Measurements from ENCODE around the gene GFOD1. TPM values are rescaled to one million over a fixed set of nuclear protein-coding genes. Genes with fewer than 3 reads are reported as not detected.

The GFOD1 gene
- total RNA-seq, 1 experiment from 2014 or later, result 0.62 TPM

- in situ Hi-C loops (cut with HindIII; ENCODE audit: low pct_unique_long_range_greater_than_20kb, low sequenced_read_pairs), result no loop called here
- H3K36me3 ChIP-seq (ENCODE audit: control insufficient read depth, insufficient read depth, low read length), result peaks cover 12% of the 10 kb centered on the region
- no peak for ATAC-seq
These were observed 167.4 kb downstream of the GFOD1 start for GRCh38 chr6:13319891-13320564.

DNA sequence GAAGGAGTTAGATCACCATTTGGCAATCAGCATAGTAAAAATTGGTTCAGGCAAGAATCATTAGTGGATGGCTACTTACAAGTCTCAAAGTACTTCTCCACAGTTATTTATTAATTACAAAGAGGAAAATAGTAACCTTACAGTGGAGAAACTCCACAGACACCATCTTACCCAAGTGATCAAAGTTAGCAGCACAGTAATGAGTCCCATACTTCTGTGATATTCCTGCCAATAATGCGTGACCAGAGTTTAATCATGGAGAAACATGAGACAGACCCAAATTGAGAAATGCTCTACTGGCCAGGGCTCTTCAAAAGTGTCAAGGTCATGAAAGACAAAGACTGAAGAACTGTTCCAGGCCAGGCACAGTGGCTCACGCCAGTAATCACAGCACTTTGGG is 168.6 kb downstream of the GFOD1 start:
- no peaks in the 10 kb centered on the region for H3K4me1 ChIP-seq (ENCODE audit: control insufficient read depth, insufficient read depth, low read length)
- H3K36me3 ChIP-seq (ENCODE audit: control insufficient read depth, insufficient read depth, low read length), result peaks cover 12% of the 10 kb centered on the region
- no peak overlapping the region for H3K27ac ChIP-seq (ENCODE audit: low read length)
- intact Hi-C loops (cut with micrococcal nuclease; ENCODE audit: unreplicated experiment) (no loop called here), in situ Hi-C loops (cut with HindIII; ENCODE audit: low pct_unique_long_range_greater_than_20kb, low sequenced_read_pairs) (no loop called here)
- no peaks in the 10 kb centered on the region for H3K27me3 ChIP-seq (ENCODE audit: control insufficient read depth, insufficient read depth, low read length)
- DNase-seq (ENCODE audit: low read depth, low spot score) (no peak), ATAC-seq (no peak)
- H3K4me3 ChIP-seq (ENCODE audit: low read depth in 2 of 2, low read length in 2 of 2), result no peak overlapping the region
- ChIA-PET POLR2A (no interaction called here), CTCF (no interaction called here)
- no peaks in the 10 kb centered on the region for H3K9me3 ChIP-seq (ENCODE audit: control insufficient read depth, insufficient read depth, low read depth, low read length)
- BruUV-seq (replicated peaks), result no TSS peak
- TF ChIP-seq REST (IDR thresholded peaks at IDR 0.05; ENCODE audit: insufficient read depth in 1 of 2, low read depth in 2 of 2, low read length in 1 of 2) (no peak), POLR2AphosphoS5 (IDR thresholded peaks at IDR 0.05; ENCODE audit: low read depth, low read length) (no peak), SIN3A (IDR thresholded peaks at IDR 0.05; ENCODE audit: borderline replicate concordance, insufficient read depth, low read depth, low read length) (no peak), TCF7L2 (IDR thresholded peaks at IDR 0.05; ENCODE audit: low read depth, low read length) (no peak)
- TF ChIP-seq, protein P1, sequence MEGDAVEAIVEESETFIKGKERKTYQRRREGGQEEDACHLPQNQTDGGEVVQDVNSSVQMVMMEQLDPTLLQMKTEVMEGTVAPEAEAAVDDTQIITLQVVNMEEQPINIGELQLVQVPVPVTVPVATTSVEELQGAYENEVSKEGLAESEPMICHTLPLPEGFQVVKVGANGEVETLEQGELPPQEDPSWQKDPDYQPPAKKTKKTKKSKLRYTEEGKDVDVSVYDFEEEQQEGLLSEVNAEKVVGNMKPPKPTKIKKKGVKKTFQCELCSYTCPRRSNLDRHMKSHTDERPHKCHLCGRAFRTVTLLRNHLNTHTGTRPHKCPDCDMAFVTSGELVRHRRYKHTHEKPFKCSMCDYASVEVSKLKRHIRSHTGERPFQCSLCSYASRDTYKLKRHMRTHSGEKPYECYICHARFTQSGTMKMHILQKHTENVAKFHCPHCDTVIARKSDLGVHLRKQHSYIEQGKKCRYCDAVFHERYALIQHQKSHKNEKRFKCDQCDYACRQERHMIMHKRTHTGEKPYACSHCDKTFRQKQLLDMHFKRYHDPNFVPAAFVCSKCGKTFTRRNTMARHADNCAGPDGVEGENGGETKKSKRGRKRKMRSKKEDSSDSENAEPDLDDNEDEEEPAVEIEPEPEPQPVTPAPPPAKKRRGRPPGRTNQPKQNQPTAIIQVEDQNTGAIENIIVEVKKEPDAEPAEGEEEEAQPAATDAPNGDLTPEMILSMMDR (IDR thresholded peaks at IDR 0.05), result no peak

More at GRCh38 chr6:13319891-13320564, 167.4 kb downstream of the GFOD1 start:
- Histone ChIP-seq H3K9me3 (ENCODE audit: control insufficient read depth, insufficient read depth, low read depth, low read length) (no peaks in the 10 kb centered on the region), H3K27ac (ENCODE audit: low read length) (no peak overlapping the region), H3K4me1 (ENCODE audit: control insufficient read depth, insufficient read depth, low read length) (no peaks in the 10 kb centered on the region), H3K4me3 (ENCODE audit: low read depth in 2 of 2, low read length in 2 of 2) (no peak overlapping the region), H3K27me3 (ENCODE audit: control insufficient read depth, insufficient read depth, low read length) (no peaks in the 10 kb centered on the region)
- TF ChIP-seq TCF7L2 (IDR thresholded peaks at IDR 0.05; ENCODE audit: low read depth, low read length) (no peak), SIN3A (IDR thresholded peaks at IDR 0.05; ENCODE audit: borderline replicate concordance, insufficient read depth, low read depth, low read length) (no peak), POLR2AphosphoS5 (IDR thresholded peaks at IDR 0.05; ENCODE audit: low read depth, low read length) (no peak), REST (IDR thresholded peaks at IDR 0.05; ENCODE audit: insufficient read depth in 1 of 2, low read depth in 2 of 2, low read length in 1 of 2) (no peak)
- TF ChIP-seq, protein P1 (IDR thresholded peaks at IDR 0.05), result no peak
- ChIA-PET CTCF (no interaction called here), POLR2A (no interaction called here)
- intact Hi-C loops (cut with micrococcal nuclease; ENCODE audit: unreplicated experiment), result no loop called here
- DNase-seq (ENCODE audit: low read depth, low spot score), result no peak
- no TSS peak for BruUV-seq (replicated peaks)

Measured in Panc1 (cell line).